Activated naive CD8-positive, alpha-beta T cell treated with anti-CD3 and anti-CD28 coated beads, Interleukin-2, amount 50 U/mL, for 16 hours (primary cell): ENCODE results near the gene GLTP.
"Not testable (repeated sequence)": the region's sequence is repeated elsewhere in the genome, so short reads cannot be mapped to it uniquely, and the experiment has no call there.

Experiments used
- DNase-seq: peaks from one replicate; pipeline ENCODE4 v3.0.0-alpha.2; 2020; ENCODE audit warnings: low read depth, low spot score

GLTP gene

GRCh38 chr12:109902891-109903418 lies 22.6 kb upstream of the GLTP start:
- DNase-seq = no peak

- DNase-seq = no peak
Observed at GRCh38 chr12:109900752-109901580, 20.6 kb upstream of the GLTP start.

- peak; percentile 23 for DNase-seq
Observed at GRCh38 chr12:109899783-109900751, 19.7 kb upstream of the GLTP start, which contains the start of gene TCHP. TSS of gene TCHP (plus strand) at chr12:109900274. CDS start at chr12:109903027, 2,753 bp downstream.

GRCh38 chr12:109899345-109899744 lies 19.0 kb upstream of the GLTP start:
- DNase-seq = not testable (repeated sequence)

GRCh38 chr12:109897029-109897428 lies 16.7 kb upstream of the GLTP start:
- no peak for DNase-seq

- no peak for DNase-seq
Observed at GRCh38 chr12:109896188-109896587, 15.8 kb upstream of the GLTP start.

GRCh38 chr12:109894939-109895338 lies 14.6 kb upstream of the GLTP start:
- no peak for DNase-seq

- no peak for DNase-seq
Observed at GRCh38 chr12:109893261-109893995, 13.1 kb upstream of the GLTP start.

GRCh38 chr12:109892748-109893147 lies 12.4 kb upstream of the GLTP start:
- DNase-seq = no peak

- no peak for DNase-seq
Observed at GRCh38 chr12:109892165-109892715, 11.9 kb upstream of the GLTP start.

GRCh38 chr12:109891731-109892130 lies 11.4 kb upstream of the GLTP start:
- not testable (repeated sequence) for DNase-seq

- no peak for DNase-seq
Observed at GRCh38 chr12:109890620-109891170, 10.4 kb upstream of the GLTP start.

- DNase-seq = no peak
Observed at GRCh38 chr12:109888179-109889020, 8.1 kb upstream of the GLTP start.

- DNase-seq = no peak
Observed at GRCh38 chr12:109885616-109886015, 5.3 kb upstream of the GLTP start.

GRCh38 chr12:109883461-109883860 lies 3.1 kb upstream of the GLTP start:
- DNase-seq = no peak

- no peak for DNase-seq
Observed at GRCh38 chr12:109881752-109882151, 1.4 kb upstream of the GLTP start.

GRCh38 chr12:109880938-109881337 lies 597 bp upstream of the GLTP start:
- DNase-seq = no peak

- DNase-seq = no peak
Observed at GRCh38 chr12:109879351-109880042, 844 bp downstream of the GLTP start.

GRCh38 chr12:109878749-109879148 lies 1.6 kb downstream of the GLTP start:
- DNase-seq = no peak
